SKM-1 treated with dmso at 0.1 percent for 144 hours (cell line): Measurements from ENCODE around the gene HNRNPAB.
A peak's percentile ranks its signal among the peaks of the same experiment; 100 is the strongest.

Experiments
- DNase-seq: peaks from one replicate; lab custom pipeline; 2025; ENCODE audit not compliant: unreplicated experiment; lab: John Stamatoyannopoulos, UW

HNRNPAB gene

GRCh38 chr5:178211095-178212048 lies 7.0 kb downstream of the HNRNPAB start:
- DNase-seq: no peak

- no peak for DNase-seq
Observed at GRCh38 chr5:178212241-178213002, 8.1 kb downstream of the HNRNPAB start.

DNA sequence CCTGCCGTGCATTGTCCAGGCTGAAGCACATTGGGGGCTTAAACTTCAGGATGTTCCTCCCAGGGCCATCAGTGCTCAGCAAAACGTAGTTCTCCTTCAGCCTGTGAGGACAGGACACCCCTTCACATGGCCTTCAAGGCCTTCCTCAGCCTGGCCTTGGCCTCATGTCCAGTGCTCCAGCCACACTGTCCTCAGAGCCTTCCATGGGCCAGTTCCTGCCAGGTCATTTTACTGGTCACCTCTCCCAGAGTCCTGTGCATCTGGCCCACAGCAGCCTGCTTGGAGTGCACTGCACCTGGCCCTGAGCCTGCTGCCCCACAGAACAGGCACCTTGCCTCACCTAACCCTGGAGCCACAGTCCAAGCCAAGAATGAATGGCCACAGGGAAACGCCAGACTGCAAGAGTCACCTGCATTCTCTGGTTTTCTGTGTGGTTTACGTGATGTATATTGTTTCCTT lies 8.7 kb downstream of the HNRNPAB start:
- no peak for DNase-seq

GRCh38 chr5:178213748-178214151 lies 9.4 kb downstream of the HNRNPAB start:
- no peak for DNase-seq

DNA sequence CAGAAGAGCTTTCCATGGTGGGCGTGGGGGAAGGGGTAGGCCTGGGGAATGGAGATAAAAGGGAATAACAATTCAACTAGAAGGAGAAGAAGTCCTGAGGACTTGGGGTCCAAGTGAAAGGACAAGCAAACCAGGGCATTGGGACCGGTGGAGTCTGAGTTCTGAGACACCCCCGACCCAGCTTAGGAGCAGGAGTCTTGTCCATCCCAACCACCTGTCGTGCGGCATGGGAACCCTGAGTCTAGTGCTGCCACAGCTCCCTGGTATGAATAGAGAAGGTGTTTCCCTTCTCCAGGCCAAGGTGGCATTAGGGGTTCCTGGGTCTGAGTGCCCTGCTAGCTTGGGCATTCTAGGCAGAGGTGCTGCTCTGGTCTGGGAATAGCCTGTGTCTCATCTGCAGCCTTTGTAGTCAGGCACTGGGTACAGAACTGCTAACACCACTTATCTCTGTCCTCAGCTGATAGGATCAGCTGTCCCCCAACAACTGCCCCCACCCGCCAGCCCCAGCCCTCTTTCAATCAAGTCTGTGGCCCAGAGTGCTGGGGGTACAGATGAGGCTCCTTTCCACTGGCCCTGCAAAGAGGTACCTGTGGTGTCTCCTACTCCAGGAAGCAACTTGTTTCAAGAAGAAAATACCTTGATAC lies 9.9 kb downstream of the HNRNPAB start:
- no peak for DNase-seq

- no peak for DNase-seq
Observed at GRCh38 chr5:178215280-178216002, 11.1 kb downstream of the HNRNPAB start.

DNA sequence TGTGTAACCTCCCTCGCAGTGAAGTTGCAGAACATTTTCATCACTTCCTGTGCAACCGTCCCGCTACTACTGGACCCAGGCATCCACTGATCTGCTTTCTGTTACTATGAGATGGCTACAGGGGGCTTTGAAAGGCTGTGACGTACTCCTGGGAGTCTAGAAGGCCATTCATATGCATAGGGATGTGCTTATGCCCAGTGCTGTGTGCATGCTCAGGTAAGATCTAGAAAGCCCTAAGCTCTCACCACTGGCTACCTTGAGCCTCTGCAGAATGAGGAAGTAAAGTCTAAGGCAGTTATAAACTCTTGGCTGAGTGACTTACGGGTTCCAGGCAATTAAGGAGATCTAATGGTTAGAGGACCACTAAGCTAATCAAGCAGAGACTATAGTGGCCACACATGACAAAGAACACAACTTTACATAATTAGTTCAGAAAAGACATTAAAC lies 11.8 kb downstream of the HNRNPAB start:
- DNase-seq: peak; percentile 77

DNA sequence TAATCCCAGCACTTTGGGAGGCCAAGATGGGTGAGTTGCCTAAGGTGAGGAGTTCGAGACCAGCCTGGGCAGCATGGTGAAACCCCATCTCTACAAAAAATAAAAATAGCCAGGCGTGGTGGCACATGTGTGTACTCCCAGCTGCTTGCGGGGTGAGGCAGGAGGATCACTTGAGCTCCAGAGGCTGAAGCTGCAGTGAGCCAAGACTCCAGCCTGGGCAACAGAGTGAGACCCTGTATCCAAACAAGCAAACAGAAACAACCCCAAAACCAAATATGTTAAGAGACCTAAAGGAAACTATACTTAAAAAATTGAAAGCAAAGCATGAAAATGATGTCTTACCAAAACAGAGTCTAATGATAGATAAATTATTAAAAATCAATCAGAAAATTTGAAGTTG lies 12.4 kb downstream of the HNRNPAB start:
- DNase-seq: no peak

DNA sequence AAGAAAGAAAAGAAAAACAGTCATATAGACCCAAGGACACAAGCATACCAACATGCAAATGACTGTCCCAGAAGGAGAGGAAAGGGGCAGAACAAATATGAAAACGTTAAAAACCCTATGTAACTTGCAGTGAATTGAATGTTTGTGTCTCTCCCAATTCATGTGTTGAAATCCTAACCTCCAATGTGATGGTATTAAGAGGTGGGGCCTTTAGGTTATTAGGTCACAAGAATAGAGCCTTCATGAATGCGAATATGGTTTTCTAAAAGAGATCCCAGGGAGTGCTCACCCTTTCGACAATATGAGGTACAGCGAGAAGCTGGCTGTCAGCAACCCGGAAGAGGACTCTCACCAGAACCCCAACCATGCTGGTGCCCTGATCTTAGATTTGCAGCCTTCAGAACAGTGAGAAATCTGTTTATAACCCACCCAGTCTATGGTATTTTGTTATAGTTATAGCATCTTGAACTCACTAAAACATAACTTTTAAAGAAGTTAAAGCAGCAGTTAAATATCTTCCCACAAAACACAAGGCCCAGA lies 14.0 kb downstream of the HNRNPAB start:
- DNase-seq: no peak

- no peak for DNase-seq
Observed at GRCh38 chr5:178218827-178219226, 14.5 kb downstream of the HNRNPAB start.

- peak; percentile 53 for DNase-seq
Observed at GRCh38 chr5:178221282-178221681, 16.9 kb downstream of the HNRNPAB start.

- DNase-seq: no peak
Observed at GRCh38 chr5:178221853-178222252, 17.5 kb downstream of the HNRNPAB start.

DNA sequence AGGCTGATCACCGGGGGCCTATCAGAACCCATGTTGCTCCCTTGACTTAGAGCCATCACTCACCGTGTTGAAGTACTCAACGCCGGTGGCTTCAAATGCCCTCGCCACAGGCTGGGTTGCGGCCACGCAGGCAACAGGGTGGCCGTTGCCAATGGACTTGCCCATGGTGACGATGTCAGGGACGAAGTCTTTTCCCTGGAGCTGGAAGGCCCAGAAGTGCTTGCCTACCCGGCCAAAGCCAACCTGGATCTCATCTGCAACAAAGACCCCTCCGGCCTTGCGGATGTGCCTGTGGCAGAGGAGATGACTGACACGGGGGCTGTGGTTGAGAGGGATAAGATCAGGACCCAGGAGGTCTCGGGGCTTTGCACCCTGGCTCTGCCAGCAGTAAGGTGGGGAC lies 18.0 kb downstream of the HNRNPAB start:
- DNase-seq: no peak

DNA sequence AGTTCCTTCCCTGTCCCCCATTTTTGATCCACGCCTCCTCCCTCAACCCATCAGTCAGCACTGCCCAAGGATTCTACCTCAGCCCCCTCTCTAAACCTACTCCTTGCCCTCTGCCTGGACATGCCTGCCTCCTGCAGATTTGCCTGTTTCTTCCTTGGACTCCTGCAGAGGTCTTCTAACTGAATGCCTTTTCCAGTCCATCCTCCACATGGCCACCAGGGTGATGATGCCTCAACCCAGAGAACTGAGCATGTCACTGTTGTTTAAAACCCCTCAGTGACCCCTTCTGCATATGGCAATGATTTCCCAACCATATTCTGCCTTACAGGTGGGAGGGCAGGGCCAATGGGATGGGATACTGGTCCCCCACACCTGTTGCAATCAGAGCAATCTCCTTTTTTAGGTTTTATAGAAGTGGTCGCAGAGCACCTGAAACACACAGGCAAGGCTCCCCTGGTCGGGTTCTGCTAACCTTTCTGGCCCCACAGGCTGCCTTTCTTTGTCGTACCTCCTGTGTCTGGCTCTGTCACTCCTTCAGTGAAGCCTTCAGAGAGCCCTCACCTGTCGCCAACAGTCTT lies 19.0 kb downstream of the HNRNPAB start:
- no peak for DNase-seq

- DNase-seq: no peak
Observed at GRCh38 chr5:178223828-178224335, 19.5 kb downstream of the HNRNPAB start.

DNA sequence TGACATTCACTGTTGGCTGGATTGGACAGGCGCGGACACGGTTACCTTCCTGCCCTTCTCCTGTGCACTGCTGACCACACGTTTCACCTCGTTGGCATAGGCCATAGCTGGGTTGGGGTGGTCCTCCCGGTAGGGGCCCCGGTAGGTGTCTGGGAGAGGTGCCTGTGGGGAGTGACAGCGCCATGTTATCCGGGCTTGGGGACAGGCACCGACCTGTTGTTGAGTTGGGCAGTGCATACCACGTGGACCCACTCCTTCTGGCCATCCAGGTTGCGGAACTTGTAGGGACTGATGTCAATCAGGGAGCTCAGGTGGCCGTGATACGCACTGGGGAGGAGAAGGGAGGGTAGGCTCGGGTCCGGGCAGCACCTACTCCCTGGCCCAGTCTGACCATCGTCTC lies 20.1 kb downstream of the HNRNPAB start:
- DNase-seq: no peak

- DNase-seq: no peak
Observed at GRCh38 chr5:178225174-178225573, 20.8 kb downstream of the HNRNPAB start.

GRCh38 chr5:178227138-178227659 lies 22.9 kb downstream of the HNRNPAB start:
- DNase-seq: no peak

DNA sequence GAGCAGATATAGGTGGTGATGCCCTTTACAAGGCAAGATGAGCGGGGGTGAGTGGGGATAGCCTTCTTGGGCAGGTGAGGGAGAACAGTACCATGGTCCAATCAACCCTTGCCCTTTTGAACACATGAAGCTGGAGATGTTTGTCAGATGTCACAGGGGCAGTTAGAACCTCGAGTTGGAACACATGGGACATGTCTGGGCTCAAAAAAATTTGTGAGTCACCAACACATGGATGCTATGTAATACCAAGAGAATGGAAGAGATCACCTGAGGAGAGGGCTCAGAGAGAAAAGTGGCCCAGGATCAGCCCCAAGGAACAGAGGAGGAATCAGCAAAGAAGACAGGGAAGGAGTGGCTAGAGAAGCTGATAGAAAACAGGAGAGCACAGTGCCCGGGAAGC lies 23.6 kb downstream of the HNRNPAB start:
- no peak for DNase-seq

- no peak for DNase-seq
Observed at GRCh38 chr5:178228609-178229008, 24.3 kb downstream of the HNRNPAB start.
